Measurements from ENCODE around the gene RAB14.

GRCh38 chr9:121249563-121249962, 47.9 kb upstream of the RAB14 start:
- no peak for TF ChIP-seq RFX5 (IDR thresholded peaks at IDR 0.05; ENCODE audit: low read length)
- TF ChIP-seq CTCF (IDR thresholded peaks at IDR 0.05) = no peak
- no peak for TF ChIP-seq TEAD4 (IDR thresholded peaks at IDR 0.05; ENCODE audit: borderline replicate concordance, insufficient read depth)

Measured in SK-N-SH (cell line).